HG03175 (cell line): ENCODE measurements around the gene DPM2.

ENCODE experiments used
- ATAC-seq: cut with Tn5 transposase; IDR thresholded peaks from one replicate; pipeline ENCODE4 v1.9.1; 2021; ENCODE audit warnings: mild to moderate bottlenecking, moderate library complexity; ENCODE audit not compliant: unreplicated experiment

DPM2 gene

DNA sequence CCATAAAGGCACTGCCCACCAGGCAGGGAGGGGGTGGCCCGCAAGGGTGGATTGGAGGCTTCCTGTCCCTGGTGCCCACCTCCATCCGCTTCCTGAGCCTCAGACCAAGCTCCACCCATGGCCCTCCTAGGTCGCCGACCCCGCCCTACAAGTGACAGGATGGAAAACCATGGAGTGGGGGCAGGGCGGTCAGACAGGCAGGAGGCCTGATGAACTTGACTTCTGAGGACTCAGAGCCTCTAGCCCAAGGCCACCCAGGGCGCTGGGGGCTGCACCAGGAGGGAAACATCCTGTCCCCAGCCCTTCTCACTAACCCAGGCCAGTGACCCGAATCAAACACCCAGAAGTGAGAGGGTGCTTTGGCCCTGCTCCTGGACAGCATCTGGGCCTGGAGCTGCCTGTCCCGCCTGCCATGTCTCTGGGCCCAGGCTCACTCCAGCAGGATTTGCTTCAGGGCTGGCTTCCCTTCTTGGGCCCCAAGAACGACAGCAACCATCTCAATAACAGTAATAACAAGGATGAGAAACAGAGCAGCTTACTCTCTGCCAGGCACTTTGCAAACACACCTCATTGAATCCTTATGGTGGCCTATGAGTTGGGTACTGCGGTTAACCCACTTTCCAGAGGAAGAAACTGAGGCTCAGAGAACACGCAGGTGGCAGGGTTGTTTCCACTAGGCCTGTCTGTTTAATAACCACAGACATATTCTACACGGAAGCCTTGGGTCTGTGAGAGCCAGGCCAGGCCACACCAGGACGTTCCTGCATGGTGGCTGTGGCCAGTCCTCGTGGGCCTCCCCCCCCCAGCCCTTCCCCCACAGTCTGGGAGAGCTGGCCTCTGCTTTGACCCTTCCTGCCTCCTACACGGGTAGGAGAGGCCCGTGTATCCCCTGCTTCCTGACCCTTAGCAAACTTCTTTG lies 33.8 kb downstream of the DPM2 start:
- no peak for ATAC-seq

- peak; percentile 63 for ATAC-seq
Observed at GRCh38 chr9:127899128-127899943, 38.3 kb downstream of the DPM2 start, which contains the start of gene ST6GALNAC6. ST6GALNAC6 (minus strand) TSS chr9:127899603; CDS start chr9:127897981, 1,622 bp downstream.

DNA sequence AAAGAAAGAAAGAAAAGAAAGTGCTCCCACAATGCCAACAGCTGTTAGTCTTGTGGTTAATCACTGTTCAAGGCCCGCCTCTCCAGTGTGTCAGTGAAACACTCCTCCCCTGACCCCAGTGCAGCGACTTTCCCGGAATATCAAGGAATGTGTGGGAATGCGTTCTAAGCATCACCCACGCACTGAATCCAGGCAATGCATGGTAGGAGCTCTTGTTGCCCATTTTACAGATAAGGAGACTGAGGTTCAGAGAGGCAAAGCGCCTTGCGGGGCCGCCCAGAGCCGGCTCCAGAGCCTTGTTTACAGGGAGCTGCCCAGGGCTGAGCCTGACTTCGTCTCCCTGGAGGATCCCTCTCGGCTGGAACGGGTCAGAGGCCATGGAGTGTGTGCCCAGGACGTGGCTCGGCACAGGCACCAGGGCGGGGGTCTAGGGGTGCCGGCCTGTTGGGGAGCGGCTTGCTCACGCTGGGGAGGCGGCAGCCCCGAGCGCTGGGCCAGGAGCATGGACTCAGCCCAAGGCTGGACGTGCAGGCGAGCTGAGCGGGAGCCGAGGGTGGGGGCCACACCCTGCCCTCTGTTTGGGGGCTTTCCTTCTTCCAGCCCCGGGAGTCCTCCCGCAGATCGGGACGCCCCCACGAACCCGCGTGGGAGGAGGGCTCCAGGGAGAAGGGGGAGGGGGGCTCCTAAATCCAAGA lies 39.1 kb downstream of the DPM2 start:
- no peak for ATAC-seq

- no peak for ATAC-seq
Observed at GRCh38 chr9:127897193-127897692, 40.4 kb downstream of the DPM2 start.

DNA sequence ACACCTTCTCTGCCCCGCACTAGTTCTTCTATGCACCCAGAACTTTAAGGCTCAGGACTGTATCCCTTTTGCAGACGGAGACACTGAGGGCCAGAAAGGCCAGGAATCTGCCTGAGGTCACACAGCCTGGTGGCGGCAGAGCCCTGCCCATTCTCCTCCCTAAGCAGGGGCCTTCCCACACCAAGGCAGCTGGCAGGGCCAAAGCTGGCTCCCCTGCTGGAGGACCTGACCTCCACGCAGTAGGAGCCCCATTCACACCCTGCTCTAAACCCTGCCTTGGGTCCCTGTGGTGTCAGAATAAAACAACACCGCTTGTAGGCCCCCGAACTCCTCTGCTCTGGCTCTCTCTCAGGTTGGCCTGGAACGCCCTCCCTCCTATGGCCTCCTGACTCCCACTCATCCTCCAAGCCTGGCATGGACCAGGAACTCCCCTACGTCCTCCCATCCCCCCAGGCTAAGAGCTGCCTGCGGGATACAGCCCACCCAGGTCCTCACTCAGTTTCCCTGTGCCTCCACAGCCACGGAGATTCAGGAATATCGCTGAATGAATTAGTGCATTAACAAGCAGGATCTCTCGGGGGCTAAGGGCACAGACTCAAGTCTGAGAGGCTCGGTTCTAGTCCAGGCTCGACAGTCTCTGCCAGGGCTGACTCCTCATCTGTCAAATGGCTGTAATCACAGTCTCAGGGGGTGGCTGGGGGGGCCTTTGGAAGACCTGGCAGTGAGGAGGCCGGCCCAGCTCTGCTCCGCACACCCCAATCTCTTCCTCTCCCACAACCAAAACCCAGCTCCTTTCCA lies 41.1 kb downstream of the DPM2 start:
- ATAC-seq: no peak

DNA sequence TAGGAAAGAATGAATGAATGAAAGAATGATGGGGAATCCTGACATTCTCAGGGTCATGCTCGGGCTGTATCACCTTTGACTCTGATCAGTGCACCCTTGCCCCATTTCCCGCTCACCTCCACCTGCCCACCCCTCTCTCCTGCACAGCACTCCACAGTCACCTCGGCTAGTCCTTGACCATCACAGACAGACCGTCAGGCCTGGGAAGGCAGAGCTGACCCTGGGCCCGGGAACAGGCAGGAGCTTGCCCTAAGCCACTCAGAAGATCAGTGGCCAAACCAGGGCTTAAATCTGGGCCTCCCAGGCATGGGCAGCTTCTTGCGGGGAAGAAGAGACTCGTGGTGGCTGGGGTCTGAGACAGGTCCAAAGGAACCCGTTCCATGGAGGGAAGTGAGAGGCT lies 41.8 kb downstream of the DPM2 start:
- no peak for ATAC-seq

DNA sequence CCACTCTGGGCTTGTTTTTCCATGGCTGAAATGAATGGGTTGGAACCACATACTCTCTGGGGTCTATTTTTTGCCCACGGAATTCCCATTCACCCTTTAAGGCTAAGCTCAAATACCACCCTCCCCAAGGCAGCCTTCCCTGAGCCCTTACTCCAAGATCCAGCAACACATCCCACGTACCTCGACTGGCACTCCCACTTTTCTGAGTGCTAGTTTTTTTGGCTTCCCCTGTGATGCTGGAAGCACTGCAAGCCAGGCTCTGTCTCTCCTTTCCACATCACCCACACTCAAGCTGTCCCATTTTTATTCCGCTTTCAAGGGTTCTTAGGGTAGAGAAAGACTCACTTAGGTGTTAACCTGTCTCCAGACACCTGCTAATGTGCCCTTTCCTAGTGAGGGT lies 44.3 kb downstream of the DPM2 start:
- no peak for ATAC-seq

DNA sequence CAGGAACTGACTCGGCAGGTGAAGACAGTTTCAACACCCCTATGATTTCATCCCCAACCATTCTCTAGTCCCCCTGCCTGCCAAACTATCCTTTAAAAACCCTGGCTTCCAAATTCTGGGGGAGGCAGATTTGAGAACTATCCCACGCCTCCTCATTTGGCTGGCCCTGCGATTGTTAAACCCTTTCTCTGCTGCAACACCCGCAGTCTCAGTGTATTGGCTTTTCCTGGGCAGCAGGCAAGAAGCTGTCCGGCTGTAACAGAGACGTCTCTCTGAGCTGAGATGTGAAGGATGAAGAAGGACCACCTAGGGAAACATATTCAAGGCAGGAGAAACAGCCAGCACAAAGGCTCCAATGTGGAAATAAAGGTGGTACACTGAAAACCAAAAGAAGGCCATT lies 44.8 kb downstream of the DPM2 start:
- no peak for ATAC-seq

GRCh38 chr9:127890053-127890452 lies 47.6 kb downstream of the DPM2 start:
- ATAC-seq: no peak

DNA sequence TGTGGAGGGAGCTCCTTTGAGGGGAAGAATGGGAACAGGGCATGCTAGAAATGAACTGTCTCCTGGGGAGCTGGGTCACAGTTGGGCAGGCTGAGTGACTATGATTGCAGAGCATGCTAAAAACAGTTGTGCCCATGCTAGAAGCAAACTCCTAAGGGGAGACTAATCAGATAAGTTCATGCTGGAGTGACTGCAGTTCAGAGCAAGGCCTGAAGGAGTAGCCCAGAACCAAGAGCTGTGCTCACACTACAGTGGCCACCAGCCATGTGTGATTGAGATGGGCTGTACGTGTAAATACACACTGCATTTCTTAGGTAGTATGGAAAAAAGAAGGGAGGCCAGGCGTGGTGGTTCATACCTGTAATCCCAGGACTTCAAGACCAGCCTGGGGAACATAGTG lies 49.9 kb downstream of the DPM2 start:
- ATAC-seq: no peak

DNA sequence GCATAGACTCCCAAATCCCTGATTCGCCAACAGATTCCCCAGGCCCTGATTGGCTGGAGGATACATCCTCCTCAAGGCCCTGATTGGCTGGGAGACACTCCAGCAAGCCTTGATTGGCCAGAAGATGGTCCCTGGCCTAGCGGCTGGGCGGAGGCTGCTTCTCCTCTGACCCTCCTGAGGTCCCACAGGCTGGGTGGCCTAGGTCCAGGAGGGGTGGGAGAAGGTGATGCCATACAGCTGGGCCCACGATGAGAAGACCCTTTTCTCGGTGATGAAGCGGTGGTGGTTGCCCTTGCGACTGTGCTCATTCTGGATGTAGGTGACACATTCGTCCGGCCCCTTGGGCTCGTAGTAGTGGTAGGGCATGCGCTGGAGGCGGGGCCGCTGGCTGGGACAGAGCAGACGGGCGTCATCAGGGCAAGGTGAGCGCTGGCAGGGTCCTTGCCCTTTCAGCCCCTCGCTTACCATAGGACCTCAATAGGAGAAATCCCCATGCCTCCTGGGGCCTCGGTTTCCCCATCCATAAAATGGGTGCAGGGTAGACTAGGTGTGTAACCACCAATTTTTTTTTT lies 51.2 kb downstream of the DPM2 start:
- no peak for ATAC-seq

- no peak for ATAC-seq
Observed at GRCh38 chr9:127885508-127886281, 52.0 kb downstream of the DPM2 start.
